NB4 (cell line): ENCODE measurements around the gene CNGA1.

Source experiments
- MAX ChIP-seq: IDR thresholded peaks from 2 replicates; pipeline ENCODE4 v1.6.1; 2011; ENCODE audit warnings: low read depth, low read length
- MYC ChIP-seq: IDR thresholded peaks from 2 replicates; pipeline ENCODE4 v1.6.1; 2011; ENCODE audit warnings: low read depth, low read length
- POLR2A ChIP-seq: IDR thresholded peaks from 2 replicates; pipeline ENCODE4 v1.6.1; 2011; ENCODE audit warnings: mild to moderate bottlenecking; ENCODE audit not compliant: insufficient read length; ENCODE audit errors: extremely low read depth
- TF ChIP-seq, protein P1 (sequence below): IDR thresholded peaks from one replicate; pipeline ENCODE4 v1.5.1; 2012; ENCODE audit warnings: low read depth, low read length

DNA sequence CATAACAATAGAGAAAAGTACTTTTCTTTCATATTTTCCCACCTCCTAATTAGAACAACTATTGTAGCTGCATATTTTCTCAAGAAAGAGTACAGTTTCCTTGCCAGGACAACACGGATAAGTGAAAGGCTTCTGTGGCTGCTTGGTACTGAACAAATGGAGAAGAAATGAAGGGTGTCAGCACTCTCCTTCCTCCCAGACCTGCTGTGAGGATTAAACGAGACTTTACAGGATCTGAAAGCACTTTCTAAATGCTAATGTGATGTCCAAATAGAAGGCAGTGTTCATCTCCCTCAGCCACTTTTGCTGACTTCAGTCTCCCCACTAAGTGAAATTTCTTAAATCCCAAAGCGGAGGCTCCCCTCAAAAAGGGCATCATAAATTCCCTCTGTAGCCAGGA, 14.0 kb upstream of the CNGA1 start:
- TF ChIP-seq, protein P1, sequence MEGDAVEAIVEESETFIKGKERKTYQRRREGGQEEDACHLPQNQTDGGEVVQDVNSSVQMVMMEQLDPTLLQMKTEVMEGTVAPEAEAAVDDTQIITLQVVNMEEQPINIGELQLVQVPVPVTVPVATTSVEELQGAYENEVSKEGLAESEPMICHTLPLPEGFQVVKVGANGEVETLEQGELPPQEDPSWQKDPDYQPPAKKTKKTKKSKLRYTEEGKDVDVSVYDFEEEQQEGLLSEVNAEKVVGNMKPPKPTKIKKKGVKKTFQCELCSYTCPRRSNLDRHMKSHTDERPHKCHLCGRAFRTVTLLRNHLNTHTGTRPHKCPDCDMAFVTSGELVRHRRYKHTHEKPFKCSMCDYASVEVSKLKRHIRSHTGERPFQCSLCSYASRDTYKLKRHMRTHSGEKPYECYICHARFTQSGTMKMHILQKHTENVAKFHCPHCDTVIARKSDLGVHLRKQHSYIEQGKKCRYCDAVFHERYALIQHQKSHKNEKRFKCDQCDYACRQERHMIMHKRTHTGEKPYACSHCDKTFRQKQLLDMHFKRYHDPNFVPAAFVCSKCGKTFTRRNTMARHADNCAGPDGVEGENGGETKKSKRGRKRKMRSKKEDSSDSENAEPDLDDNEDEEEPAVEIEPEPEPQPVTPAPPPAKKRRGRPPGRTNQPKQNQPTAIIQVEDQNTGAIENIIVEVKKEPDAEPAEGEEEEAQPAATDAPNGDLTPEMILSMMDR = no peak
- TF ChIP-seq POLR2A = no peak
- TF ChIP-seq MAX = no peak
- no peak for TF ChIP-seq MYC
